ENCODE data around the gene GALNT9.
A peak's percentile ranks its signal among the peaks of the same experiment; 100 is the strongest.

GALNT9 gene

GRCh38 chr12:132344181-132344580, 14.8 kb upstream of the GALNT9 start:
- DNase-seq, result no peak

GRCh38 chr12:132343294-132344004, 14.1 kb upstream of the GALNT9 start:
- peak; percentile 38 for DNase-seq

- DNase-seq, result no peak
Observed at GRCh38 chr12:132342251-132343227, 13.2 kb upstream of the GALNT9 start.

- no peak for DNase-seq
Observed at GRCh38 chr12:132341318-132342050, 12.1 kb upstream of the GALNT9 start.

GRCh38 chr12:132340266-132341035, 11.1 kb upstream of the GALNT9 start:
- DNase-seq, result no peak

- no peak for DNase-seq
Observed at GRCh38 chr12:132339856-132340255, 10.5 kb upstream of the GALNT9 start.

GRCh38 chr12:132338781-132339180, 9.4 kb upstream of the GALNT9 start:
- DNase-seq, result no peak

- no peak for DNase-seq
Observed at GRCh38 chr12:132338311-132338710, 8.9 kb upstream of the GALNT9 start.

- DNase-seq, result no peak
Observed at GRCh38 chr12:132337557-132337956, 8.2 kb upstream of the GALNT9 start.

- DNase-seq, result no peak
Observed at GRCh38 chr12:132336451-132337413, 7.3 kb upstream of the GALNT9 start.

- DNase-seq, result no peak
Observed at GRCh38 chr12:132335179-132335756, 5.9 kb upstream of the GALNT9 start.

- no peak for DNase-seq
Observed at GRCh38 chr12:132333766-132334165, 4.4 kb upstream of the GALNT9 start.

GRCh38 chr12:132333273-132333672, 3.9 kb upstream of the GALNT9 start:
- DNase-seq, result no peak

GRCh38 chr12:132330549-132330881, 1.1 kb upstream of the GALNT9 start:
- no peak for DNase-seq

GRCh38 chr12:132329720-132330548, 545 bp upstream of the GALNT9 start:
- no peak for DNase-seq

- no peak for DNase-seq
Observed at GRCh38 chr12:132328282-132329029, 933 bp downstream of the GALNT9 start.

GRCh38 chr12:132327336-132328171, 1.8 kb downstream of the GALNT9 start:
- DNase-seq, result peak; percentile 18

GRCh38 chr12:132326646-132327045, 2.7 kb downstream of the GALNT9 start:
- DNase-seq, result no peak
